ENCODE results near the gene PAK6. TPM values are rescaled to one million over a fixed set of nuclear protein-coding genes. Genes with fewer than 3 reads are reported as not detected.

Gene PAK6
- total and polyA plus RNA-seq, 2 experiments from 2014 or later: 2.6 to 2.7 TPM

- H3K9me2 ChIP-seq (replicated peaks; ENCODE audit: insufficient read depth): no peaks in the 10 kb centered on the region
- H3K79me2 ChIP-seq: no peaks in the 10 kb centered on the region
- no peak overlapping the region for H2AFZ ChIP-seq
- WGBS (ENCODE audit: low lambda C conversion rate, missing lambda C conversion rate): 100% methylated on average over 1 of the region's 1 CpG
- H3K4me2 ChIP-seq: no peak overlapping the region
- no peak overlapping the region for H3K4me3 ChIP-seq
- no peak overlapping the region for H3K27ac ChIP-seq
- H3K36me3 ChIP-seq (replicated peaks; ENCODE audit: insufficient read depth, low read depth): no peaks in the 10 kb centered on the region
- TF ChIP-seq, protein P1, sequence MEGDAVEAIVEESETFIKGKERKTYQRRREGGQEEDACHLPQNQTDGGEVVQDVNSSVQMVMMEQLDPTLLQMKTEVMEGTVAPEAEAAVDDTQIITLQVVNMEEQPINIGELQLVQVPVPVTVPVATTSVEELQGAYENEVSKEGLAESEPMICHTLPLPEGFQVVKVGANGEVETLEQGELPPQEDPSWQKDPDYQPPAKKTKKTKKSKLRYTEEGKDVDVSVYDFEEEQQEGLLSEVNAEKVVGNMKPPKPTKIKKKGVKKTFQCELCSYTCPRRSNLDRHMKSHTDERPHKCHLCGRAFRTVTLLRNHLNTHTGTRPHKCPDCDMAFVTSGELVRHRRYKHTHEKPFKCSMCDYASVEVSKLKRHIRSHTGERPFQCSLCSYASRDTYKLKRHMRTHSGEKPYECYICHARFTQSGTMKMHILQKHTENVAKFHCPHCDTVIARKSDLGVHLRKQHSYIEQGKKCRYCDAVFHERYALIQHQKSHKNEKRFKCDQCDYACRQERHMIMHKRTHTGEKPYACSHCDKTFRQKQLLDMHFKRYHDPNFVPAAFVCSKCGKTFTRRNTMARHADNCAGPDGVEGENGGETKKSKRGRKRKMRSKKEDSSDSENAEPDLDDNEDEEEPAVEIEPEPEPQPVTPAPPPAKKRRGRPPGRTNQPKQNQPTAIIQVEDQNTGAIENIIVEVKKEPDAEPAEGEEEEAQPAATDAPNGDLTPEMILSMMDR (IDR thresholded peaks at IDR 0.05; ENCODE audit: poor library complexity): no peak
- TF ChIP-seq EZH2 (IDR thresholded peaks at IDR 0.05; ENCODE audit: borderline replicate concordance): no peak
- no peak for TF ChIP-seq EZH2phosphoT487 (IDR thresholded peaks at IDR 0.05; ENCODE audit: low read depth, severe bottlenecking, unreplicated experiment)
- H4K20me1 ChIP-seq (ENCODE audit: insufficient read depth, poor library complexity, severe bottlenecking): no peaks in the 10 kb centered on the region
- no peaks in the 10 kb centered on the region for H3K27me3 ChIP-seq
- no peaks in the 10 kb centered on the region for H3K9me3 ChIP-seq (ENCODE audit: low read depth)
- no peaks in the 10 kb centered on the region for H3K4me1 ChIP-seq (ENCODE audit: insufficient read depth)
- DNase-seq (ENCODE audit: low spot score): no peak
Measured at GRCh38 chr15:40197434-40197833, 41.4 kb upstream of the PAK6 start.

- H3K4me1 ChIP-seq (ENCODE audit: insufficient read depth): no peaks in the 10 kb centered on the region
- no peak overlapping the region for H3K4me2 ChIP-seq
- no peaks in the 10 kb centered on the region for H3K27me3 ChIP-seq
- H2AFZ ChIP-seq: no peak overlapping the region
- H3K9me3 ChIP-seq (ENCODE audit: low read depth): no peaks in the 10 kb centered on the region
- no peaks in the 10 kb centered on the region for H3K9me2 ChIP-seq (replicated peaks; ENCODE audit: insufficient read depth)
- no peak for DNase-seq (ENCODE audit: low spot score)
- H4K20me1 ChIP-seq (ENCODE audit: insufficient read depth, poor library complexity, severe bottlenecking): no peaks in the 10 kb centered on the region
- H3K36me3 ChIP-seq (replicated peaks; ENCODE audit: insufficient read depth, low read depth): no peaks in the 10 kb centered on the region
- H3K79me2 ChIP-seq: no peaks in the 10 kb centered on the region
- no peak overlapping the region for H3K4me3 ChIP-seq
- 100% methylated on average over 1 of the region's 1 CpG for WGBS (ENCODE audit: low lambda C conversion rate, missing lambda C conversion rate)
- no peak overlapping the region for H3K27ac ChIP-seq
- TF ChIP-seq EZH2 (IDR thresholded peaks at IDR 0.05; ENCODE audit: borderline replicate concordance) (no peak), EZH2phosphoT487 (IDR thresholded peaks at IDR 0.05; ENCODE audit: low read depth, severe bottlenecking, unreplicated experiment) (no peak)
- TF ChIP-seq, protein P1 (IDR thresholded peaks at IDR 0.05; ENCODE audit: poor library complexity): no peak
Measured at GRCh38 chr15:40198355-40199085, 40.3 kb upstream of the PAK6 start.

DNA sequence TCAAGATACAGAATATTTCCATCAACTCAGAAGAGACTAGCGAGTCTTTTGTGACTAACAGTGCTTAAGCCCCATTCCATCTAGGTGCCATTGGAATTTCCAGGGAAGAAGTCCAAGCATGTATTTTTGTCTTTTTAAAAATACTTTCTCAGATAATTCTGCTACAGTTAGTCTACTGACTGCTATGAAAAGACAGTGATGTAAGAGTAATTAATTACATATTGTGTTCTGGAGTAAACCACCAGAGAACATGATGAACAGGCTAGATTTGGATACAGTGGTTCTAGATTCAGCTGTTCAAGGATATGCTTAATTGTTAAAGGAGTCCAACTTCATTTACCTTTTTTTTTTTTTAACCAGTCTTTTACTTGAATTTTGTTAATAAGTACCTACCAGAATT lies 34.8 kb upstream of the PAK6 start:
- H3K36me3 ChIP-seq (replicated peaks; ENCODE audit: insufficient read depth, low read depth): no peaks in the 10 kb centered on the region
- H3K9me2 ChIP-seq (replicated peaks; ENCODE audit: insufficient read depth): no peaks in the 10 kb centered on the region
- H3K9me3 ChIP-seq (ENCODE audit: low read depth): no peaks in the 10 kb centered on the region
- TF ChIP-seq EZH2phosphoT487 (IDR thresholded peaks at IDR 0.05; ENCODE audit: low read depth, severe bottlenecking, unreplicated experiment) (no peak), EZH2 (IDR thresholded peaks at IDR 0.05; ENCODE audit: borderline replicate concordance) (no peak)
- TF ChIP-seq, protein P1 (IDR thresholded peaks at IDR 0.05; ENCODE audit: poor library complexity): no peak
- no peaks in the 10 kb centered on the region for H4K20me1 ChIP-seq (ENCODE audit: insufficient read depth, poor library complexity, severe bottlenecking)
- no peak overlapping the region for H3K27ac ChIP-seq
- H3K79me2 ChIP-seq: no peaks in the 10 kb centered on the region
- H3K4me1 ChIP-seq (ENCODE audit: insufficient read depth): no peaks in the 10 kb centered on the region
- 97% methylated on average over 1 of the region's 1 CpG for WGBS (ENCODE audit: low lambda C conversion rate, missing lambda C conversion rate)
- DNase-seq (ENCODE audit: low spot score): no peak
- H2AFZ ChIP-seq: no peak overlapping the region
- no peaks in the 10 kb centered on the region for H3K27me3 ChIP-seq
- no peak overlapping the region for H3K4me3 ChIP-seq
- H3K4me2 ChIP-seq: no peak overlapping the region

All from hepatocyte (in vitro differentiated cells).